H9 (cell line): Measurements from ENCODE around the gene EPHB6. TPM values are rescaled to one million over a fixed set of nuclear protein-coding genes. Genes with fewer than 3 reads are reported as not detected.

Source experiments
- DNase-seq: peaks from one replicate; pipeline ENCODE4 v3.0.0-alpha.2; 2017
- H2AFZ ChIP-seq: one replicate; pipeline ENCODE4 v1.6.1; 2013; ENCODE audit warnings: mild to moderate bottlenecking, low read length, control low read depth, moderate library complexity
- H2AK5ac ChIP-seq: 2 replicates; pipeline ENCODE4 v1.6.1; 2013; ENCODE audit warnings: low read length, control low read depth, mixed read lengths; ENCODE audit not compliant: insufficient read length
- H2BK120ac ChIP-seq: one replicate; pipeline ENCODE4 v1.6.1; 2013; ENCODE audit warnings: low read depth, mild to moderate bottlenecking, low read length, control low read depth, inconsistent platforms; ENCODE audit not compliant: poor library complexity, severe bottlenecking
- H2BK12ac ChIP-seq: 2 replicates; pipeline ENCODE4 v1.6.1; 2013; ENCODE audit warnings: low read length, control low read depth, mixed read lengths, low read depth; ENCODE audit not compliant: insufficient read length
- H2BK15ac ChIP-seq: 2 replicates; pipeline ENCODE4 v1.6.1; 2013; ENCODE audit warnings: low read depth, low read length, control low read depth
- H2BK20ac ChIP-seq: one replicate; pipeline ENCODE4 v1.6.1; 2013; ENCODE audit warnings: low read depth, mild to moderate bottlenecking, low read length, control low read depth, inconsistent platforms; ENCODE audit not compliant: poor library complexity, severe bottlenecking
- H2BK5ac ChIP-seq: 2 replicates; pipeline ENCODE4 v1.6.1; 2013; ENCODE audit warnings: low read length, control low read depth, mixed read lengths; ENCODE audit not compliant: insufficient read length
- H3K14ac ChIP-seq: 2 replicates; pipeline ENCODE4 v1.6.1; 2013; ENCODE audit warnings: low read length, control low read depth; ENCODE audit not compliant: insufficient read depth
- H3K18ac ChIP-seq: 2 replicates; pipeline ENCODE4 v1.6.1; 2013; ENCODE audit warnings: low read depth, mild to moderate bottlenecking, mixed read lengths, low read length, control low read depth; ENCODE audit not compliant: insufficient read length
- H3K23ac ChIP-seq: 2 replicates; pipeline ENCODE4 v1.6.1; 2013; ENCODE audit warnings: low read length, control low read depth, mixed read lengths, low read depth; ENCODE audit not compliant: insufficient read length
- H3K23me2 ChIP-seq: 2 replicates; pipeline ENCODE4 v1.6.1; 2013; ENCODE audit warnings: low read depth, mild to moderate bottlenecking, mixed read lengths, low read length, control low read depth; ENCODE audit not compliant: insufficient read length, poor library complexity, severe bottlenecking
- H3K27ac ChIP-seq: 2 replicates; pipeline ENCODE4 v1.5.1; 2013; ENCODE audit warnings: low read length, control low read depth, mixed read lengths, low read depth; ENCODE audit not compliant: insufficient read length
- H3K27me3 ChIP-seq: 2 replicates; pipeline ENCODE4 v1.6.1; 2013; ENCODE audit warnings: low read length, control low read depth, inconsistent platforms; ENCODE audit not compliant: insufficient read depth
- H3K4ac ChIP-seq: 2 replicates; pipeline ENCODE4 v1.6.1; 2013; ENCODE audit warnings: low read depth, mild to moderate bottlenecking, control low read depth, inconsistent platforms, low read length, moderate library complexity
- H3K4me1 ChIP-seq: 2 replicates; pipeline ENCODE4 v1.6.1; 2013; ENCODE audit warnings: low read length, control low read depth, inconsistent platforms; ENCODE audit not compliant: insufficient read depth
- H3K4me2 ChIP-seq: 2 replicates; pipeline ENCODE4 v1.6.1; 2013; ENCODE audit warnings: low read length, control low read depth, mixed read lengths; ENCODE audit not compliant: insufficient read length, insufficient read depth
- H3K56ac ChIP-seq: 2 replicates; pipeline ENCODE4 v1.6.1; 2013; ENCODE audit warnings: low read depth, mild to moderate bottlenecking, mixed read lengths, low read length, control low read depth; ENCODE audit not compliant: insufficient read length
- H3K79me1 ChIP-seq: 2 replicates; pipeline ENCODE4 v1.6.1; 2013; ENCODE audit warnings: low read depth, mild to moderate bottlenecking, moderate library complexity, low read length, control low read depth, inconsistent platforms; ENCODE audit not compliant: insufficient read depth, poor library complexity, severe bottlenecking
- H3K79me2 ChIP-seq: 2 replicates; pipeline ENCODE4 v1.6.1; 2013; ENCODE audit warnings: low read length, control low read depth, inconsistent platforms; ENCODE audit not compliant: insufficient read depth
- H3K9ac ChIP-seq: 2 replicates; pipeline ENCODE4 v1.6.1; 2013; ENCODE audit warnings: low read length, control low read depth, mixed read lengths; ENCODE audit not compliant: insufficient read length; ENCODE audit errors: extremely low read depth
- H3K9me3 ChIP-seq: one replicate; pipeline ENCODE4 v1.6.1; 2013; ENCODE audit warnings: low read depth, low read length, inconsistent platforms; ENCODE audit not compliant: control insufficient read depth
- H3T11ph ChIP-seq: one replicate; pipeline ENCODE4 v1.6.1; 2013; ENCODE audit warnings: mild to moderate bottlenecking, low read length, control low read depth, inconsistent platforms
- H4K20me1 ChIP-seq: one replicate; pipeline ENCODE4 v1.6.1; 2013; ENCODE audit not compliant: control insufficient read depth, insufficient read length, insufficient read depth
- H4K5ac ChIP-seq: 2 replicates; pipeline ENCODE4 v1.6.1; 2013; ENCODE audit warnings: low read depth, mild to moderate bottlenecking, mixed read lengths, low read length, control low read depth; ENCODE audit not compliant: insufficient read length
- H4K8ac ChIP-seq: replicated peaks from 2 replicates; pipeline ENCODE4 v1.6.1; 2013; ENCODE audit warnings: low read length, control low read depth, mixed read lengths, low read depth; ENCODE audit not compliant: insufficient read length
- H4K91ac ChIP-seq: 2 replicates; pipeline ENCODE4 v1.6.1; 2013; ENCODE audit warnings: low read depth, mild to moderate bottlenecking, moderate library complexity, mixed read lengths, low read length, control low read depth; ENCODE audit not compliant: insufficient read length
- H3K27ac Mint-ChIP-seq, 3 experiments: 2 replicates in 2 of 3; 3 replicates in 1 of 3; pipeline ENCODE4 v1.8.0; 2020 to 2021; ENCODE audit warnings: mixed read lengths in 3 of 3, mild to moderate bottlenecking in 1 of 3, moderate library complexity in 1 of 3
- H3K27me3 Mint-ChIP-seq: 2 replicates; pipeline ENCODE4 v1.8.0; 2021; ENCODE audit warnings: low read depth, mild to moderate bottlenecking, moderate library complexity, mixed read lengths
- H3K36me3 Mint-ChIP-seq, 3 experiments: 2 replicates in 2 of 3; 3 replicates in 1 of 3; pipeline ENCODE4 v1.8.0; 2020 to 2021; ENCODE audit warnings: low read depth in 3 of 3, mixed read lengths in 3 of 3; ENCODE audit not compliant: insufficient read depth in 1 of 3
- H3K4me1 Mint-ChIP-seq, 2 experiments: 2 replicates each; pipeline ENCODE4 v1.8.0; 2020; ENCODE audit warnings: mixed read lengths in 2 of 2
- H3K4me3 Mint-ChIP-seq, 2 experiments: 2 replicates in 1 of 2; 3 replicates in 1 of 2; pipeline ENCODE4 v1.8.0; 2020 to 2021; ENCODE audit warnings: mild to moderate bottlenecking in 2 of 2, mixed read lengths in 2 of 2, moderate library complexity in 1 of 2
- H3K9me3 Mint-ChIP-seq, 2 experiments: 2 replicates in 1 of 2; 3 replicates in 1 of 2; pipeline ENCODE4 v1.8.0; 2020; ENCODE audit warnings: mild to moderate bottlenecking in 2 of 2, mixed read lengths in 2 of 2, moderate library complexity in 1 of 2
- CTCF ChIP-seq: fragments of 200-600 bp; sonication (generic); conservative IDR thresholded peaks from 3 replicates; pipeline ENCODE4 v1.8.0; 2021; ENCODE audit warnings: antibody characterized with exemption, mild to moderate bottlenecking
- WGBS: extraction: QIAGEN DNeasy Blood & Tissue Kit; methylation state at CpG from one replicate; pipeline ENCODE4 v1.1.7; 2013; ENCODE audit warnings: missing lambda C conversion rate, low lambda C conversion rate, mixed read lengths; ENCODE audit not compliant: insufficient read length; ENCODE audit errors: extremely low coverage; 5-methylcytosine and 5-hydroxymethylcytosine counted together
- total RNA-seq: library from RNA; stranded (reverse); gene quantifications from 2 replicates; pipeline ENCODE4 v1.2.1, GENCODE V29; 2021

Gene EPHB6
- total RNA-seq, 1 experiment from 2014 or later, result 9.7 TPM

GRCh38 chr7:142919656-142920055 is 64.8 kb downstream of the EPHB6 start:
- Histone ChIP-seq H3K23ac (no peak overlapping the region), H3K56ac (no peak overlapping the region), H4K8ac (no peak overlapping the region), H2BK20ac (no peak overlapping the region), H3K9ac (no peak overlapping the region), H3K14ac (no peak overlapping the region), H3K27me3 (no peaks in the 10 kb centered on the region), H2AFZ (no peak overlapping the region), H3K18ac (no peak overlapping the region), H3K27ac (no peak overlapping the region), H3K23me2 (no peaks in the 10 kb centered on the region), H3T11ph (no peak overlapping the region), H3K4me2 (no peak overlapping the region), H2BK120ac (no peak overlapping the region), H3K79me1 (no peaks in the 10 kb centered on the region), H2BK12ac (no peak overlapping the region), H3K4me1 (no peaks in the 10 kb centered on the region), H2BK15ac (no peak overlapping the region), H2AK5ac (no peak overlapping the region), H4K20me1 (no peaks in the 10 kb centered on the region), H4K5ac (no peak overlapping the region), H3K4ac (no peak overlapping the region), H3K9me3 (no peaks in the 10 kb centered on the region), H2BK5ac (no peak overlapping the region), H4K91ac (no peak overlapping the region), H3K79me2 (no peaks in the 10 kb centered on the region)
- no peak for TF ChIP-seq CTCF
- H3K4me1 Mint-ChIP-seq, result no peaks in the 10 kb centered on the region
- H3K27ac Mint-ChIP-seq, result no peak overlapping the region
- H3K27me3 Mint-ChIP-seq, result peaks cover 13% of the 10 kb centered on the region
- H3K4me3 Mint-ChIP-seq, result no peak overlapping the region
- DNase-seq, result no peak
- H3K9me3 Mint-ChIP-seq, result no peaks in the 10 kb centered on the region
- no peaks in the 10 kb centered on the region for H3K36me3 Mint-ChIP-seq
- WGBS, result no CpG with 5 or more reads among the region's 3 CpGs

Other genes with a start within 250 kb of the EPHB6 start
- gene PRSS1, start 105.6 kb upstream of the EPHB6 start, total RNA-seq, result not detected in 2 replicates
- not detected in 2 replicates for gene PRSS2, start 84.1 kb upstream of the EPHB6 start, total RNA-seq
- gene TRPV6, start 30.7 kb downstream of the EPHB6 start, total RNA-seq, result 0.61 and 0.81 TPM in 2 replicates
- gene TRPV5, start 78.7 kb downstream of the EPHB6 start, total RNA-seq, result not detected in 2 replicates
- gene LLCFC1, start 84.4 kb downstream of the EPHB6 start, total RNA-seq, result not detected in 2 replicates
- 0.72 and 1.5 TPM in 2 replicates for gene KEL, start 107.3 kb downstream of the EPHB6 start, total RNA-seq
- gene OR9A2, start 172.1 kb downstream of the EPHB6 start, total RNA-seq, result not detected in 2 replicates
- not detected in 2 replicates for gene OR6V1, start 197.3 kb downstream of the EPHB6 start, total RNA-seq